K562 (cell line): ENCODE data around the gene ALG12. TPM values are rescaled to one million over a fixed set of nuclear protein-coding genes. Genes with fewer than 3 reads are reported as not detected.

Experiments
- CBX8 ChIP-seq: fragments of 200-600 bp; sonication (generic); IDR thresholded peaks from 2 replicates; pipeline ENCODE4 v1.6.1; 2012; ENCODE audit warnings: borderline replicate concordance, mixed run types, low read depth, mild to moderate bottlenecking, moderate library complexity, mixed read lengths, low read length, control low read depth, inconsistent platforms; ENCODE audit not compliant: poor library complexity, severe bottlenecking; ENCODE audit errors: extremely low read depth
- EGR1 ChIP-seq: fragments of 450-650 bp; conservative IDR thresholded peaks from 2 replicates; pipeline ENCODE4 v1.6.1; 2017; ENCODE audit warnings: mild to moderate bottlenecking
- GABPA ChIP-seq: fragments of 200-800 bp; sonication (Bioruptor generic); conservative IDR thresholded peaks from 2 replicates; pipeline ENCODE4 v1.6.1; 2016; ENCODE audit warnings: low read depth, missing genetic modification characterization, missing compliant biosample characterization
- HSF4 ChIP-seq: fragments of 250-450 bp; sonication (Bioruptor Pico); IDR thresholded peaks from 2 replicates; pipeline ENCODE4 v2.1.2; 2022; ENCODE audit warnings: mild to moderate bottlenecking, moderate library complexity, borderline replicate concordance
- MAZ ChIP-seq, 2 experiments: fragments of 450-650 bp in 1 of 2; sonication (generic) in 1 of 2; formaldehyde crosslinking; IDR thresholded peaks in 1 of 2; conservative IDR thresholded peaks in 1 of 2; 2 replicates each; pipeline versions ENCODE4 v1.4.0 to v1.5.0; 2020; ENCODE audit warnings: mild to moderate bottlenecking in 1 of 2, missing genetic modification reagents in 1 of 2
- TRIM24 ChIP-seq, 2 experiments: fragments of 450-650 bp; IDR thresholded peaks; 2 replicates each; pipeline ENCODE4 v1.6.1; 2016
- ZFX ChIP-seq: sonication (generic); formaldehyde crosslinking; IDR thresholded peaks from 2 replicates; pipeline ENCODE4 v1.8.0; 2022; ENCODE audit warnings: mild to moderate bottlenecking, missing genetic modification reagents, moderate library complexity
- ZNF224 ChIP-seq: sonication (generic); formaldehyde crosslinking; IDR thresholded peaks from 2 replicates; pipeline ENCODE4 v1.8.0; 2022; ENCODE audit warnings: mild to moderate bottlenecking, missing genetic modification reagents
- ZNF24 ChIP-seq: fragments of 450-650 bp; IDR thresholded peaks from 2 replicates; pipeline ENCODE4 v1.6.1; 2016
- polyA plus RNA-seq, 8 experiments: library from polyadenylated mRNA; depleted of rRNA in 4 of 8; stranded (reverse) in 5 of 8; unstranded in 3 of 8; fragments of >200 nt; fragmentation: Nextera tagmentation in 2 of 8; fragmentation: Illumina TruSeq in 1 of 8; extraction: Ambion mirVana in 2 of 8; extraction: Trizol in 1 of 8; gene quantifications; 2 replicates each; pipeline versions ENCODE4 v1.2.1 to v1.2.3, GENCODE V29; 2011 to 2014; ENCODE audit warnings: inconsistent platforms in 1 of 8, missing spikeins in 1 of 8
- total RNA-seq, 7 experiments: library from RNA; depleted of rRNA in 6 of 7; stranded (reverse); fragments of >200 nt in 6 of 7; fragmentation: Illumina TruSeq in 2 of 7; extraction: Trizol in 2 of 7; gene quantifications; 2 replicates each; pipeline versions ENCODE4 v1.2.1 to v1.2.3, GENCODE V29; 2011 to 2021; ENCODE audit warnings: low replicate concordance in 1 of 7
- TF ChIP-seq, protein P1 (sequence below): fragments of 450-650 bp; IDR thresholded peaks from 2 replicates; pipeline ENCODE4 v1.6.1; 2016; ENCODE audit warnings: mild to moderate bottlenecking, moderate library complexity
- TF ChIP-seq, protein P2 (sequence below): fragments of 250-450 bp; sonication (Bioruptor Pico); IDR thresholded peaks from 2 replicates; pipeline ENCODE4 v1.6.1; 2021; ENCODE audit warnings: mild to moderate bottlenecking
- TF ChIP-seq, protein P3 (sequence below): fragments of 200-800 bp; sonication (Bioruptor generic); IDR thresholded peaks from 2 replicates; pipeline ENCODE4 v1.6.1; 2017; ENCODE audit warnings: missing genetic modification characterization, missing compliant biosample characterization

The ALG12 gene
- total and polyA plus RNA-seq, 9 of the 15 experiments (the other 6 are each of a cell fraction or from before 2014, with no cell fraction given): 0.20 to 8.5 (median 3.4) TPM

GRCh38 chr22:49962012-49962750 lies 43.9 kb upstream of the ALG12 start (continued):
- TF ChIP-seq, protein P1, sequence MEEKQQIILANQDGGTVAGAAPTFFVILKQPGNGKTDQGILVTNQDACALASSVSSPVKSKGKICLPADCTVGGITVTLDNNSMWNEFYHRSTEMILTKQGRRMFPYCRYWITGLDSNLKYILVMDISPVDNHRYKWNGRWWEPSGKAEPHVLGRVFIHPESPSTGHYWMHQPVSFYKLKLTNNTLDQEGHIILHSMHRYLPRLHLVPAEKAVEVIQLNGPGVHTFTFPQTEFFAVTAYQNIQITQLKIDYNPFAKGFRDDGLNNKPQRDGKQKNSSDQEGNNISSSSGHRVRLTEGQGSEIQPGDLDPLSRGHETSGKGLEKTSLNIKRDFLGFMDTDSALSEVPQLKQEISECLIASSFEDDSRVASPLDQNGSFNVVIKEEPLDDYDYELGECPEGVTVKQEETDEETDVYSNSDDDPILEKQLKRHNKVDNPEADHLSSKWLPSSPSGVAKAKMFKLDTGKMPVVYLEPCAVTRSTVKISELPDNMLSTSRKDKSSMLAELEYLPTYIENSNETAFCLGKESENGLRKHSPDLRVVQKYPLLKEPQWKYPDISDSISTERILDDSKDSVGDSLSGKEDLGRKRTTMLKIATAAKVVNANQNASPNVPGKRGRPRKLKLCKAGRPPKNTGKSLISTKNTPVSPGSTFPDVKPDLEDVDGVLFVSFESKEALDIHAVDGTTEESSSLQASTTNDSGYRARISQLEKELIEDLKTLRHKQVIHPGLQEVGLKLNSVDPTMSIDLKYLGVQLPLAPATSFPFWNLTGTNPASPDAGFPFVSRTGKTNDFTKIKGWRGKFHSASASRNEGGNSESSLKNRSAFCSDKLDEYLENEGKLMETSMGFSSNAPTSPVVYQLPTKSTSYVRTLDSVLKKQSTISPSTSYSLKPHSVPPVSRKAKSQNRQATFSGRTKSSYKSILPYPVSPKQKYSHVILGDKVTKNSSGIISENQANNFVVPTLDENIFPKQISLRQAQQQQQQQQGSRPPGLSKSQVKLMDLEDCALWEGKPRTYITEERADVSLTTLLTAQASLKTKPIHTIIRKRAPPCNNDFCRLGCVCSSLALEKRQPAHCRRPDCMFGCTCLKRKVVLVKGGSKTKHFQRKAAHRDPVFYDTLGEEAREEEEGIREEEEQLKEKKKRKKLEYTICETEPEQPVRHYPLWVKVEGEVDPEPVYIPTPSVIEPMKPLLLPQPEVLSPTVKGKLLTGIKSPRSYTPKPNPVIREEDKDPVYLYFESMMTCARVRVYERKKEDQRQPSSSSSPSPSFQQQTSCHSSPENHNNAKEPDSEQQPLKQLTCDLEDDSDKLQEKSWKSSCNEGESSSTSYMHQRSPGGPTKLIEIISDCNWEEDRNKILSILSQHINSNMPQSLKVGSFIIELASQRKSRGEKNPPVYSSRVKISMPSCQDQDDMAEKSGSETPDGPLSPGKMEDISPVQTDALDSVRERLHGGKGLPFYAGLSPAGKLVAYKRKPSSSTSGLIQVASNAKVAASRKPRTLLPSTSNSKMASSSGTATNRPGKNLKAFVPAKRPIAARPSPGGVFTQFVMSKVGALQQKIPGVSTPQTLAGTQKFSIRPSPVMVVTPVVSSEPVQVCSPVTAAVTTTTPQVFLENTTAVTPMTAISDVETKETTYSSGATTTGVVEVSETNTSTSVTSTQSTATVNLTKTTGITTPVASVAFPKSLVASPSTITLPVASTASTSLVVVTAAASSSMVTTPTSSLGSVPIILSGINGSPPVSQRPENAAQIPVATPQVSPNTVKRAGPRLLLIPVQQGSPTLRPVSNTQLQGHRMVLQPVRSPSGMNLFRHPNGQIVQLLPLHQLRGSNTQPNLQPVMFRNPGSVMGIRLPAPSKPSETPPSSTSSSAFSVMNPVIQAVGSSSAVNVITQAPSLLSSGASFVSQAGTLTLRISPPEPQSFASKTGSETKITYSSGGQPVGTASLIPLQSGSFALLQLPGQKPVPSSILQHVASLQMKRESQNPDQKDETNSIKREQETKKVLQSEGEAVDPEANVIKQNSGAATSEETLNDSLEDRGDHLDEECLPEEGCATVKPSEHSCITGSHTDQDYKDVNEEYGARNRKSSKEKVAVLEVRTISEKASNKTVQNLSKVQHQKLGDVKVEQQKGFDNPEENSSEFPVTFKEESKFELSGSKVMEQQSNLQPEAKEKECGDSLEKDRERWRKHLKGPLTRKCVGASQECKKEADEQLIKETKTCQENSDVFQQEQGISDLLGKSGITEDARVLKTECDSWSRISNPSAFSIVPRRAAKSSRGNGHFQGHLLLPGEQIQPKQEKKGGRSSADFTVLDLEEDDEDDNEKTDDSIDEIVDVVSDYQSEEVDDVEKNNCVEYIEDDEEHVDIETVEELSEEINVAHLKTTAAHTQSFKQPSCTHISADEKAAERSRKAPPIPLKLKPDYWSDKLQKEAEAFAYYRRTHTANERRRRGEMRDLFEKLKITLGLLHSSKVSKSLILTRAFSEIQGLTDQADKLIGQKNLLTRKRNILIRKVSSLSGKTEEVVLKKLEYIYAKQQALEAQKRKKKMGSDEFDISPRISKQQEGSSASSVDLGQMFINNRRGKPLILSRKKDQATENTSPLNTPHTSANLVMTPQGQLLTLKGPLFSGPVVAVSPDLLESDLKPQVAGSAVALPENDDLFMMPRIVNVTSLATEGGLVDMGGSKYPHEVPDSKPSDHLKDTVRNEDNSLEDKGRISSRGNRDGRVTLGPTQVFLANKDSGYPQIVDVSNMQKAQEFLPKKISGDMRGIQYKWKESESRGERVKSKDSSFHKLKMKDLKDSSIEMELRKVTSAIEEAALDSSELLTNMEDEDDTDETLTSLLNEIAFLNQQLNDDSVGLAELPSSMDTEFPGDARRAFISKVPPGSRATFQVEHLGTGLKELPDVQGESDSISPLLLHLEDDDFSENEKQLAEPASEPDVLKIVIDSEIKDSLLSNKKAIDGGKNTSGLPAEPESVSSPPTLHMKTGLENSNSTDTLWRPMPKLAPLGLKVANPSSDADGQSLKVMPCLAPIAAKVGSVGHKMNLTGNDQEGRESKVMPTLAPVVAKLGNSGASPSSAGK: no peak; the same call in 1 of the 2 replicates
- TF ChIP-seq, protein P2, sequence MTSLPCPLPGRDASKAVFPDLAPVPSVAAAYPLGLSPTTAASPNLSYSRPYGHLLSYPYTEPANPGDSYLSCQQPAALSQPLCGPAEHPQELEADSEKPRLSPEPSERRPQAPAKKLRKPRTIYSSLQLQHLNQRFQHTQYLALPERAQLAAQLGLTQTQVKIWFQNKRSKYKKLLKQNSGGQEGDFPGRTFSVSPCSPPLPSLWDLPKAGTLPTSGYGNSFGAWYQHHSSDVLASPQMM (CRISPR knock-in tag): no peak
- no peak for TF ChIP-seq CBX8
- TF ChIP-seq GABPA (tag): peak; percentile 54; the same call in 1 of the 2 replicates
- peak; percentile 42 for TF ChIP-seq EGR1
- TF ChIP-seq MAZ (CRISPR knock-in tag; conservative IDR thresholded peaks at IDR 0.05 in 1 of 2, IDR thresholded peaks at IDR 0.05 in 1 of 2): peak; percentile 8 to 34; a peak in 1 of 4 replicates
- TF ChIP-seq, protein P3, sequence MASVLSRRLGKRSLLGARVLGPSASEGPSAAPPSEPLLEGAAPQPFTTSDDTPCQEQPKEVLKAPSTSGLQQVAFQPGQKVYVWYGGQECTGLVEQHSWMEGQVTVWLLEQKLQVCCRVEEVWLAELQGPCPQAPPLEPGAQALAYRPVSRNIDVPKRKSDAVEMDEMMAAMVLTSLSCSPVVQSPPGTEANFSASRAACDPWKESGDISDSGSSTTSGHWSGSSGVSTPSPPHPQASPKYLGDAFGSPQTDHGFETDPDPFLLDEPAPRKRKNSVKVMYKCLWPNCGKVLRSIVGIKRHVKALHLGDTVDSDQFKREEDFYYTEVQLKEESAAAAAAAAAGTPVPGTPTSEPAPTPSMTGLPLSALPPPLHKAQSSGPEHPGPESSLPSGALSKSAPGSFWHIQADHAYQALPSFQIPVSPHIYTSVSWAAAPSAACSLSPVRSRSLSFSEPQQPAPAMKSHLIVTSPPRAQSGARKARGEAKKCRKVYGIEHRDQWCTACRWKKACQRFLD (CRISPR knock-in tag): 0 out of 2 replicates have a peak, but pooled peaks have one; percentile 52
- no peak for TF ChIP-seq HSF4 (CRISPR knock-in tag)
- no peak for TF ChIP-seq ZNF224 (CRISPR knock-in tag)
- TF ChIP-seq ZFX (CRISPR knock-in tag): peak; percentile 70; the same call in 1 of the 2 replicates
- no peak for TF ChIP-seq TRIM24 (IDR thresholded peaks at IDR 0.05)
- TF ChIP-seq ZNF24: no peak
